NCI-H2029 treated with DMSO at 0.1 percent for 48 hours (cell line): ENCODE measurements around the gene MACROD2.

ENCODE experiments used
- DNase-seq: peaks from one replicate; lab custom pipeline; 2025; lab: John Stamatoyannopoulos, UW

MACROD2 gene

DNA sequence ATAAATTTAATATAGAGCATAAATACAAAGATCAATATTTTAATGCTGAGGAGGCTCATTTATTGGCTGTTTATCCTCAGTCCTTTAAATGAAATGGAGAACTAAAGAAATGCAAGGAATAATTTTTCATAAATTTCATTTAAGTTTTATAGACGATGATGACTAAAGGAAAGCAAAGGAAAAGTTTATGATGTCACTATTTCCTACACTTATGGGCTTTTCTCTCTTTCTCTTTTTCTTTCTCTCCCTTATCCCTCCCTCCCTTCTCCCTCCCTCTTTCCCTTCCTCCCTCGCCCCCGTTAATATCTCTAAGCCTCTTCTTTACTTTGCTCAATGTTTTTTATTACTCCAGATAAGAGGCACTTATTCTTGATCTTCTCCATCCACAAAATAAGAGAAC is 1231.8 kb downstream of the MACROD2 start:
- no peak for DNase-seq

- no peak for DNase-seq
These were observed 1236.9 kb downstream of the MACROD2 start for GRCh38 chr20:15232243-15232642.

GRCh38 chr20:15235471-15236198 is 1240.3 kb downstream of the MACROD2 start:
- no peak for DNase-seq

DNA sequence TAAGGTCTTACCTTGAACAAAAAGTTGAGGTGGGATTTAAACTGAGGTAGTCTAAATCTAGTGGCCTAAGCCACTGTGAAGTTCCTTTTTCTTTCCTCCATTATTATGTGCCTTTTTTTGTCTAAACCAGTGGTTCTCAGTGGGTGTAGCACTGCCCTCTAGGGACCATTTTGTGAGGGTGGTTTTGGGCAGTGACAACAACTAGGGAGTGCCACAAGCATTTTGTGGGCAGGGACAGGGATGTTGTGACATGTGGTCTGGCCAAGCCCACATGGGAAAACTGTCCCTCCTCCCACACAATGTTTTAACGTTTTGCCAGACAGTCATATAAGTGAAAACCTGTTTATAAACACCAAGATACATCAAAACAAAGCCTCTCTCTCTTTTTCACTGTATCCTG is 1241.5 kb downstream of the MACROD2 start:
- DNase-seq: peak; percentile 18

DNA sequence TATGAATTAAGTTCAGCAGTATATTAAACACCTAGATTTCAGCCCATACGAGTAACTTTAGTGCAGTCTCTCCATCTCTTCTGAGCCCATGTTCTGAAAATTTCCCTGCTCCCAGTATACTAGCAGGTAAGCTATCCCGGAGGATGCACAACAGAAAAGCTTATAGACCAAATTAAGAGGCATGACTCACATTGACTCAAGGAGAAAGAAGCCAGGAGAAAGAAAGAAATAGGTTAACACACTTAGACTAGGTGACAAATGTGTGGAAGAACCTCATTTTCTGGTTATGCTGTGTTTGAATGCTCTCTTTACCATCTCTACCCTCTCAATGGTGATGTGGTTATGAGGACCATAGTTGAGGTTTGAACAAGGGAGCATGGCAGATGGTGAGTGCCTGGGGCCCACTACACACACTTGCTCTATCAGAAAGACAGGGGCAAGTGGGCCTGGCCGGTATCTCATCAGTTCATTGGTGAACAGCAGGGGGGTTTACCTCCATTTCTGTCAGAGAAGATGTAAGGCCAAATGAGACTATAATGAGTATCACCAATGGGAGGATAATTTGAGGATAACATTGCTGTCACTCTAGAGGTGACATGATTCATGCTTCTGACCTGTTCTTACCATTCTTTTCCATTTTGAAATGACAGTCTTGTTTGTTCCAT is 1244.4 kb downstream of the MACROD2 start:
- DNase-seq: no peak

DNA sequence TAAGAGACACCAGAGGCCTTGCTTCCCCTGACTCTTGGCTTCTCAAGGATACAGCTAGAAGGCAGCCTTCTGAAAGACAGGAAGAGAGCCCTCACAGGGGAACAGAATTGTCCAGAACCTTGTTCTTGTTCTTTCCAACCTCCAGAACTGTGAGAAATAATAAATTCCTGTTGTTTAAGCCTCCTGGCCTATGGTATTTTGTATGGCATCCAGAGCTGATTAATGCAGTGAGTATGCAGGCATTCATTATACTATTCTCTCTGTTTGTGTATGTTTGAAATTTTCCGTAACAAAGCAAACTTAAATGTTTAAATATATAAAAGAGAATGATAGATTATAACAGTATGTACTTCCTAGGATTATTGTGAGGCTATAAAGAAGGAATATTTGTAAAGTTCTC is 1245.5 kb downstream of the MACROD2 start:
- no peak for DNase-seq

- DNase-seq: no peak
These were observed 1246.4 kb downstream of the MACROD2 start for GRCh38 chr20:15241681-15242080.

DNA sequence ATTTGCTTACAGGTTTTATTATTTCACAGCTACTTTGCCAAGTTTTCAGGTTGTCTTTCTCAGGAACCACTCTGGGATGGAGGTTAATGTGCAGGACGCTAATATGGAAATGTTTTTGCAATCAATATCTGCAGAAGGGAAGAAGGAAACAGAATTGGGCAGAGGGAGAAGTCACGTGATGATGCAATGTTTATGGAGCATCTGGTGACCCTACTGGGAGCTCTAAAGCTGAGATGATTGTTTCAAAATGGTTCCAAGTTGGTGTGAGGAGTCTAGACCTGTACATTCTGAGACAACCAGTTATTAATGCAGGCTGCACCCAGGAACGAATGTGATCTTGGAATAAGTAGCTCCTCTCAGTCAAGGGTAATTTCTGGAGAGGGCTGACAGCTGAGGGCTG is 1247.5 kb downstream of the MACROD2 start:
- DNase-seq: no peak

DNA sequence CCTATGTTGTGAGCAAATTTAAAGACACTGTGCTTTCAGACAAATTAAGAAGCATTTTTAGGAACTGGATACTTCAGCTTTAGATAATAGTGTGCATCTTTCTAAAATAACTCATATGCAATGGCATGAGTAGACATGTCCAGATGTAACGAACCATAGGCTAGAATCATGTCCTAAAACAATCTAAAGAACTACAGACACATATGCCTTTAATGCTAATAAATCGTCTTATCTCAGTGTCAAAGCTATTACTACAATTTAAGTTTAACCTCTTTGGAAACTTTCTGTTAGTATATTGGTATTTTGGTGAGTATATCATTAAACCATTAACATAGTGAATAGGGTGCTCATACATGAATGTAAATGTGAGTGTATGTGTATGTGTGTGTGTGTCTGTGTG is 1250.6 kb downstream of the MACROD2 start:
- DNase-seq: no peak

DNA sequence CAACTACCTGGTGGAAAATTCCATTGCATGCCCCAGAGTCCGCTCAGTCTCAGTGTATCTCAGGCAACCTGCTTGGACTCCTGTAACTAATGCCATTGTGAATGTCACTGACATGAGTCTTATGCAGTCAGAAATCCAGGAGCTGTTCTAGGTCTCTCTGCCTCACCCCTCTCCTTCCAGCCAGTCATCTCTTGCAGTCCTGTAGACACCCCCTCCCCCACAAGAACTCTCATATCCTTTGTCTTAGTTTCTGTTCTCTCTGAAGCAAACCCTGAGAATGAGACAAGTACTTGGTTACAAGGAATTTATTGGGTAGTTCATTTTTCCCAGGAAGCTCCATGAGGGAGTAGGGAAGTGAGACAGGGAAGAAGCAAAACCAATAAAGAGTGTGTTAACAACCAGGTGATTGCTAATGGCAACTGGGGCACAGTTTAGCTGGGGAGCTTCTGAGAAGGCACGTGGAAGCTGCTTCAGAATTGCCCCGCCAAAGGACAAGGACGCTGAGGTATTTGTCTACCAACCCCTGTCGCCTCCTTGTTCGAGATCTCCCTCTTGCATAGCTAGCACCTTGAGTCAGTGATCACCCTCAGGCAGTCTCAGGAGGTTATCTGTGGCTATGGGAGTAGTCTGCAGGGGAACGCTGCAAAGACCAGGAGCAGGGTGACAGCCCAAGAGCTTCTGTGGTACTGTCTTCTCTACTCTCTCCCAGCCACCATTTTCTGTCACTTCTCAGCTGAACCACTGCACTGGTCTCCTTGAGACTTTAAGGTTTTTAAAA is 1253.5 kb downstream of the MACROD2 start:
- no peak for DNase-seq

GRCh38 chr20:15251171-15251570 is 1255.9 kb downstream of the MACROD2 start:
- no peak for DNase-seq

DNA sequence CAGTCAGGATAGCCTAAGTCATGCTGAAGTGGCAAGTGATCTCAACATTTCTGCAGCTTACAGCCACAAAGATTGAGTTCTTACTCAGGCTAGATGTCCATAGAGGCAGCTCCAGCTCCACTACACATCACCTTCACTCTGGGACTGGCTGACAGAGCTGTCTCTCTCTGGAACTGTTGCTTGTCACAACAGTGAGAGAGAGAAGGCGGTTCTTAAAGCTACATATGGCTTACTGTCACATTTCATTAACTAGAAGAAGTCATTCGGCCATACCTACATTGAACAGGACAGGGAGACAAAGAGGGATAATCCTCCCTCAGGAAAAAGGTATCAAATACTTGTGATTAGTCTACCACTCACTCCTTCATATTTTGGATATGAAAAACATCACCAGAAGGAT is 1257.0 kb downstream of the MACROD2 start:
- DNase-seq: no peak

DNA sequence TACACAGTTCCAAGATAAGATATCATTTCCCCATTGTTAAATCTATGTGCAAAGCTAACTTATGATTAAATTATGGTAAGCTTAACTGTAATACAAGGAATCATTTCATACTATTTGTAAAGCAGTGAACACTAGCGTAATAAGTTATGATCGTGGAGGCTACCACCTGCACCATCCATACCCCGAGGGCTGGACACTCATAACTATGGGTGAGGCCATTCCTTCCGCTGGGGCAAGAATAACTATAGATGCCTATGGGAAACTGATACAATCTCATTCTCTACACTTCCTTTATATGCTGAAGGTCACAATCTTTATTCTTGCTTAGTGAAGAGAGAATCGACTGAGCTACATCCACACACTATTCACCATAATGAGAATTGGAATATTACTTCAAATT is 1258.1 kb downstream of the MACROD2 start:
- DNase-seq: no peak

DNA sequence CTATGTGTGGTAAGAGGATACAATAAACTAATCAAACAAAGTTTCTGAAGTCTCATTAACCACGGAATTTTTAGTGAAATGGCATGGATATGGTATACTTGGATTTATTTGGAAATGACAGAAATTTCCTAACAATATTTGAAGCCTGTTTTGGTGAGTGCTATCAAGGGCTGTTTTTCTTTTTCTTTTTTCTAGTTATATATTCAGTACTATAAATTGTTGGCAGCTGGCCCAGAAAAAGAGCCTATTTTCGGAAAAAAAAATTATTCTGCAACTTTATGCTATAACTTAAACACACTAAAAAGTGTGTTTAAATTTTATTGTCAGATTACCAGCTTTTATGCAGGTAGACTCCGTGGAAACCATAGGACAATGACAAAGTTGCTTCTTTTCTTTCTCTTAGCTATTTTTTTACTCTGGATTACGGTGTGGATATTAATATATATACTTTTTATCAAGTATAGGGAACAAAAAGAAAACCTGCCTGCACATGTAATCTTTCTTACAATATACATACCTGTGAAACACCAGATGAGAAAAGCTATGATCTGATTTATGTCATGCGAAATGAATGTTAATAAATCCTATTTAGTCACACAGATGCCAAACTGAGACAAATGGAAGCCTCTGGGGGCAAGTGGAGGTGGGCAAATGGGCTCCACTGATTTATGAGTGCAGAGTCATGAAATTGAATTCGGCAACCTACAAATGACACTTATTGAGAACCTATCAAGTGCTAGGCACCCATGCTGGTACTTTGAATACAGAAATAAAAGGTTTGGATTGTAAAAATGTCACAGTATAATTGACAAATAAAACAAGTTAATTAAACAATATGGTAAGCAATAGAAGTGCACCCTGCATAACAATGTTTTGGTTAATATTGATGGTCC is 1261.6 kb downstream of the MACROD2 start:
- DNase-seq: no peak

DNA sequence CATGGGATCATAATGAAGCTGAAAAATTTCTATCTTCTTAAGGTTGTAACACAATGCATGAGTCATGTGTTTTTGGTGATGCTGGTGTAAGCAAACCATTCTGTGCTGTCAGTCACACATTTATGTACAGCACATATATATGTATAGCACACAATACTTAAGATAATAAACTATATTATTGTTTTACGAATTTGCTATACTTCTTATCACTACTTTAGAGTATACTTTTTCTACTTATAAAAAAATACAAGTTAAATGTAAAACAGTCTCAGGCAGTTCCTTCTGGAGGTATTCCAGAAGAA is 1262.2 kb downstream of the MACROD2 start:
- DNase-seq: no peak

GRCh38 chr20:15265581-15266309 is 1270.4 kb downstream of the MACROD2 start:
- no peak for DNase-seq

DNA sequence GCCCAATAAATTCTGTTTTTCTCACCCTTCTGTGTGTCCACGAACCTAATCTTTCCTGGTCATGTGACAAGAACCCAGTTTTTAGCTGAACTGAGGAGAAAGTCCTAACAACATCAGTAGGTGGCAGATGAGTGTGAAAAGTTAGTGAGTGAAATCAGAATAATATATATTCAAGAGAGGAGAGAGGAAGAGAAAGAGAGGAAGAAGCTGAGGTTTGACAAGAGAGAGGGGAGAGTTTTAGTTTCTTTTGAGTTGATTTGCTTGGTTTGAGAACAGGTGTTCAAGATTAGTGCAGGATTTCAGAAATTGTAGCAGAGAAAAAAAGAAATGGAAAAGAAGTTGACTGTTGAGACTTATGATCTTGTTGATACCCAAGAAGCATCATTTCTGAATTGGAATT is 1272.6 kb downstream of the MACROD2 start:
- DNase-seq: no peak

DNA sequence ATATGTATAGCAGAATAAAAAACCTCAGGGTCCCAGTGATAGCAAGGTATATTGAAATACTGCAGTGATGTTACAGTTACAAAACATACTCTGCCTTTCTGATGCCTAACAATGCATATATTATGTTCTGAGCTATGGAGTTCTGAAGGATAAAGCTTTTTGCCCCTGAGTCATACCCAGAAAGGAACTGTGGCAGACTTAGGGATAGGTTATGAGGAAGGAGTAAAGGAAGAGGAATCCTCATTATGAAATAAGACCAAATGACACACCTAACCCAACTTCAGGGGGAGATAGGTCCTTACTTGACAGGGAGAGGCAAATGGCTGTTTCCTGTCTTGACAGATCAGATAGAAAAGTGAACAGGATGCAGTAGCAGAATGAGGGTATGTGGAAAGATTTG is 1282.7 kb downstream of the MACROD2 start:
- DNase-seq: no peak

- no peak for DNase-seq
These were observed 1292.0 kb downstream of the MACROD2 start for GRCh38 chr20:15287329-15287728.

DNA sequence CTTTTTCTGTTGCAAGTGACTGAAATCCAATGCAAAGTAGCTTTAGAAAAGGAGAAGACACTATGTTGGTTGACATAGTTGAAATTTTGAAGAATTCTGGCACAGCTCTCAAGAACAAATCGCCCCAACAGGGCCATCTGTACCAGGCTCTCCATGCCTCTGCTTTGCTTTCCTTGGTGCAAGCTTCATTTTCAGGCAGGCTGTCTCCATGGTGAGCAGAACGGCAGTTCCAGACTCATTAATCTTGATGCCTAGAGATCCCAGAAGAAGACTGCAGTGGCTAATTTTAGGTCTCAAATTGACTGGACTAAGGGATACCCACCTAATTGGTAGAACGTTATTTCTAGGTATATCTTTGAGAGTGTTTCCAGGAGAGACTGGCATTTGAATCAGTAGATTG is 1292.8 kb downstream of the MACROD2 start:
- DNase-seq: no peak

- DNase-seq: peak; percentile 65
These were observed 1294.0 kb downstream of the MACROD2 start for GRCh38 chr20:15289337-15289736.

- DNase-seq: no peak
These were observed 1297.1 kb downstream of the MACROD2 start for GRCh38 chr20:15292405-15292804.
